ENCODE results near the gene DMAC1. TPM values are rescaled to one million over a fixed set of nuclear protein-coding genes. Genes with fewer than 3 reads are reported as not detected.

Gene DMAC1
- polyA plus RNA-seq, 2 of the 4 experiments (the other 2 are of a cell fraction): 34.3 to 58.9 TPM

DNA sequence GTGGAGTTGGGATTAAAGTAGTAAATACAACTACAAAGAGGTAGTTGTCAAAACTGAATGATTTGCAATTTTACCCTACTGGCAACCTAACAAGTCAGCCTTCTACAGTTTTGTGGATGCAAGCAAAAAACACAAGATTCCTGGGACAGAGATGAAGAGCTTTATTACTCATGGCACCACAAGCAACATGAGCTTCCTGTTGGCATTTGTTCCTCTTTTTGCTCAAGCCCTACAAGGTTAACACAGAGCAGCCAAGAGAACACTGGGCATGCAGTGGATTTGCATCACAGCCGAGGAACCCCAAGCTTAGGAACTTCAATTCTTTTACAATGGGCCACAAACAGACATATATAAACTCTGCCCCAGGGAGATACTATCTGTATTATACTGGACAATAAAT, 28.8 kb upstream of the DMAC1 start:
- Histone ChIP-seq H3K4me1 (no peaks in the 10 kb centered on the region), H3K4me3 (no peak overlapping the region), H3K9me3 (no peaks in the 10 kb centered on the region), H3K4me2 (no peak overlapping the region), H3K27ac (no peak overlapping the region)
- CTCF ChIA-PET: interaction anchor here (0.7 kb wide), 1 partner anchor 1405 kb away, joined by 7 read pairs; no protein-coding TSS in a partner anchor
- POLR2A ChIA-PET: no interaction called here
- 0% methylated on average over 1 of the region's 1 CpG for WGBS (ENCODE audit: missing lambda C conversion rate)
- ATAC-seq (no peak), FAIRE-seq (no peak), DNase-seq (ENCODE audit: low read depth in 1 of 2, low spot score in 1 of 2) (no peak)
- no peak for TF ChIP-seq NFE2L2 (conservative IDR thresholded peaks at IDR 0.05; ENCODE audit: low read length)
- TF ChIP-seq, protein P1, sequence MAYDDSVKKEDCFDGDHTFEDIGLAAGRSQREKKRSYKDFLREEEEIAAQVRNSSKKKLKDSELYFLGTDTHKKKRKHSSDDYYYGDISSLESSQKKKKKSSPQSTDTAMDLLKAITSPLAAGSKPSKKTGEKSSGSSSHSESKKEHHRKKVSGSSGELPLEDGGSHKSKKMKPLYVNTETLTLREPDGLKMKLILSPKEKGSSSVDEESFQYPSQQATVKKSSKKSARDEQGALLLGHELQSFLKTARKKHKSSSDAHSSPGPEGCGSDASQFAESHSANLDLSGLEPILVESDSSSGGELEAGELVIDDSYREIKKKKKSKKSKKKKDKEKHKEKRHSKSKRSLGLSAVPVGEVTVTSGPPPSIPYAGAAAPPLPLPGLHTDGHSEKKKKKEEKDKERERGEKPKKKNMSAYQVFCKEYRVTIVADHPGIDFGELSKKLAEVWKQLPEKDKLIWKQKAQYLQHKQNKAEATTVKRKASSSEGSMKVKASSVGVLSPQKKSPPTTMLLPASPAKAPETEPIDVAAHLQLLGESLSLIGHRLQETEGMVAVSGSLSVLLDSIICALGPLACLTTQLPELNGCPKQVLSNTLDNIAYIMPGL (CRISPR knock-in tag; IDR thresholded peaks at IDR 0.05; ENCODE audit: borderline replicate concordance): no peak
- no peak for TF ChIP-seq RNF2 (IDR thresholded peaks at IDR 0.05; ENCODE audit: borderline replicate concordance, low read depth)
- no peak for TF ChIP-seq TP53 (CRISPR knock-in tag; IDR thresholded peaks at IDR 0.05)
- TF ChIP-seq ZFP36 (IDR thresholded peaks at IDR 0.05; ENCODE audit: borderline replicate concordance, partially characterized antibody): no peak
- no peak for TF ChIP-seq JUNB (IDR thresholded peaks at IDR 0.05)
- TF ChIP-seq MYC (IDR thresholded peaks at IDR 0.05; ENCODE audit: borderline replicate concordance, low read length): no peak
- TF ChIP-seq, protein P2, sequence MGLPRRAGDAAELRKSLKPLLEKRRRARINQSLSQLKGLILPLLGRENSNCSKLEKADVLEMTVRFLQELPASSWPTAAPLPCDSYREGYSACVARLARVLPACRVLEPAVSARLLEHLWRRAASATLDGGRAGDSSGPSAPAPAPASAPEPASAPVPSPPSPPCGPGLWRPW (IDR thresholded peaks at IDR 0.05): no peak
- no peak for TF ChIP-seq FOSL2 (IDR thresholded peaks at IDR 0.05)
- no peak for TF ChIP-seq FOSL2 (CRISPR knock-in tag; IDR thresholded peaks at IDR 0.05)
- no peak for TF ChIP-seq RAD21 (conservative IDR thresholded peaks at IDR 0.05 in 1 of 2, IDR thresholded peaks at IDR 0.05 in 1 of 2)
- TF ChIP-seq, protein P3, sequence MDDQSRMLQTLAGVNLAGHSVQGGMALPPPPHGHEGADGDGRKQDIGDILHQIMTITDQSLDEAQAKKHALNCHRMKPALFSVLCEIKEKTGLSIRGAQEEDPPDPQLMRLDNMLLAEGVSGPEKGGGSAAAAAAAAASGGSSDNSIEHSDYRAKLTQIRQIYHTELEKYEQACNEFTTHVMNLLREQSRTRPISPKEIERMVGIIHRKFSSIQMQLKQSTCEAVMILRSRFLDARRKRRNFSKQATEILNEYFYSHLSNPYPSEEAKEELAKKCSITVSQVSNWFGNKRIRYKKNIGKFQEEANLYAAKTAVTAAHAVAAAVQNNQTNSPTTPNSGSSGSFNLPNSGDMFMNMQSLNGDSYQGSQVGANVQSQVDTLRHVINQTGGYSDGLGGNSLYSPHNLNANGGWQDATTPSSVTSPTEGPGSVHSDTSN (IDR thresholded peaks at IDR 0.05): no peak
- TF ChIP-seq, protein P4, sequence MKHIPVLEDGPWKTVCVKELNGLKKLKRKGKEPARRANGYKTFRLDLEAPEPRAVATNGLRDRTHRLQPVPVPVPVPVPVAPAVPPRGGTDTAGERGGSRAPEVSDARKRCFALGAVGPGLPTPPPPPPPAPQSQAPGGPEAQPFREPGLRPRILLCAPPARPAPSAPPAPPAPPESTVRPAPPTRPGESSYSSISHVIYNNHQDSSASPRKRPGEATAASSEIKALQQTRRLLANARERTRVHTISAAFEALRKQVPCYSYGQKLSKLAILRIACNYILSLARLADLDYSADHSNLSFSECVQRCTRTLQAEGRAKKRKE (CRISPR knock-in tag; IDR thresholded peaks at IDR 0.05; ENCODE audit: low read depth): no peak
- TF ChIP-seq MAFK (IDR thresholded peaks at IDR 0.05; ENCODE audit: partially characterized antibody): no peak
- no peak for TF ChIP-seq CHD4 (IDR thresholded peaks at IDR 0.05; ENCODE audit: borderline replicate concordance)
- no peak for TF ChIP-seq FOSB (CRISPR knock-in tag; IDR thresholded peaks at IDR 0.05)
- TF ChIP-seq, protein P5, sequence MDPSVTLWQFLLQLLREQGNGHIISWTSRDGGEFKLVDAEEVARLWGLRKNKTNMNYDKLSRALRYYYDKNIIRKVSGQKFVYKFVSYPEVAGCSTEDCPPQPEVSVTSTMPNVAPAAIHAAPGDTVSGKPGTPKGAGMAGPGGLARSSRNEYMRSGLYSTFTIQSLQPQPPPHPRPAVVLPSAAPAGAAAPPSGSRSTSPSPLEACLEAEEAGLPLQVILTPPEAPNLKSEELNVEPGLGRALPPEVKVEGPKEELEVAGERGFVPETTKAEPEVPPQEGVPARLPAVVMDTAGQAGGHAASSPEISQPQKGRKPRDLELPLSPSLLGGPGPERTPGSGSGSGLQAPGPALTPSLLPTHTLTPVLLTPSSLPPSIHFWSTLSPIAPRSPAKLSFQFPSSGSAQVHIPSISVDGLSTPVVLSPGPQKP (IDR thresholded peaks at IDR 0.05; ENCODE audit: low read depth, low read length): no peak
- TF ChIP-seq CHD2 (IDR thresholded peaks at IDR 0.05; ENCODE audit: low read length, partially characterized antibody): no peak
- no peak for TF ChIP-seq NPAS2 (CRISPR knock-in tag; IDR thresholded peaks at IDR 0.05; ENCODE audit: borderline replicate concordance)

DNA sequence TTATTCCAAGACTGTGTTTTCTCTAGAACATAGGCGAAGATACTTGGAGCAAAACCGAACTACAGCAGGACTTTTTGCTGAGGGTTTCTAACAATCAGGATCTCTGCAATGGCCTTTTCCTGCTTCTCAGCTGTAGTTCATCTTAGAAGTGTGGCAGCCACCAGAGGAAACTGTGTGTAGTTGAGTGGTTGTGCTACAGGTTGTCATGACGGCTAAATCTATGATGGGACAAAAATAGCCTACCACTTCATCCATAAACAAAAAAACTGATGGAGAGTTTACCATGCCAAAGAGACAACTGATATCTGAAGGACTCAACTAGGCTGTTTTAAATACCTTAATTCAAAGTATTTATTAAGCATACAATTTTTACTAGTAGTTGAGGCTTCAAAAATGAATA, 28.2 kb upstream of the DMAC1 start:
- ATAC-seq (no peak), DNase-seq (ENCODE audit: low read depth in 1 of 2, low spot score in 1 of 2) (no peak), FAIRE-seq (no peak)
- Histone ChIP-seq H3K4me2 (no peak overlapping the region), H3K9me3 (no peaks in the 10 kb centered on the region), H3K4me1 (no peaks in the 10 kb centered on the region), H3K4me3 (no peak overlapping the region), H3K27ac (no peak overlapping the region)
- ChIA-PET CTCF (no interaction called here), POLR2A (no interaction called here)
- WGBS (ENCODE audit: missing lambda C conversion rate): 2% methylated on average over 3 of the region's 3 CpGs
- no peak for TF ChIP-seq ZSCAN20 (CRISPR knock-in tag; IDR thresholded peaks at IDR 0.05)
